Measurements from ENCODE around the gene GFY. TPM values are rescaled to one million over a fixed set of nuclear protein-coding genes. Genes with fewer than 3 reads are reported as not detected.

Gene GFY
- polyA plus RNA-seq, 2 donors: not detected

GRCh38 chr19:49448432-49448786, 23.2 kb downstream of the GFY start:
- Histone ChIP-seq H3K27ac (ENCODE audit: low read depth in 2 of 2, low read length in 1 of 2) (peak overlapping the region in 1 of 2 donors; percentile 35), H3K4me3 (ENCODE audit: low read depth in 1 of 2, low read length in 2 of 2) (no peak overlapping the region), H3K36me3 (ENCODE audit: control insufficient read depth in 2 of 2, insufficient read depth in 2 of 2, low read length in 1 of 2) (peaks cover 5 to 16% of the 10 kb centered on the region in 2 donors), H3K9me3 (ENCODE audit: control insufficient read depth in 2 of 2, insufficient read depth in 1 of 2, low read depth in 1 of 2, low read length in 1 of 2) (no peaks in the 10 kb centered on the region), H3K27me3 (ENCODE audit: control insufficient read depth in 1 of 2, insufficient read depth in 2 of 2, low read length in 2 of 2) (no peaks in the 10 kb centered on the region), H3K4me1 (ENCODE audit: control insufficient read depth in 2 of 2, insufficient read depth in 2 of 2, low read length in 1 of 2) (no peaks in the 10 kb centered on the region)
- WGBS, 2 donors: 87 to 93% methylated on average over 6 of the region's 6 CpGs

GRCh38 chr19:49450405-49450804, 25.2 kb downstream of the GFY start:
- no peak overlapping the region for H3K27ac ChIP-seq (ENCODE audit: low read depth in 2 of 2, low read length in 1 of 2)
- H3K36me3 ChIP-seq (ENCODE audit: control insufficient read depth in 2 of 2, insufficient read depth in 2 of 2, low read length in 1 of 2): peaks cover 5 to 16% of the 10 kb centered on the region in 2 donors
- WGBS, 2 donors: 79 to 82% methylated on average over 7 of the region's 7 CpGs
- H3K9me3 ChIP-seq (ENCODE audit: control insufficient read depth in 2 of 2, insufficient read depth in 1 of 2, low read depth in 1 of 2, low read length in 1 of 2): no peaks in the 10 kb centered on the region
- H3K4me1 ChIP-seq (ENCODE audit: control insufficient read depth in 2 of 2, insufficient read depth in 2 of 2, low read length in 1 of 2): no peaks in the 10 kb centered on the region
- H3K27me3 ChIP-seq (ENCODE audit: control insufficient read depth in 1 of 2, insufficient read depth in 2 of 2, low read length in 2 of 2): no peaks in the 10 kb centered on the region
- peak overlapping the region in 1 of 2 donors; percentile 84 for H3K4me3 ChIP-seq (ENCODE audit: low read depth in 1 of 2, low read length in 2 of 2)

GRCh38 chr19:49451430-49452181, 26.4 kb downstream of the GFY start, which contains the start of gene PIH1D1:
PIH1D1 (minus strand) TSS chr19:49451814; CDS start chr19:49451574, 240 bp downstream.
- Histone ChIP-seq H3K36me3 (ENCODE audit: control insufficient read depth in 2 of 2, insufficient read depth in 2 of 2, low read length in 1 of 2) (peaks cover 5 to 14% of the 10 kb centered on the region in 2 donors), H3K4me1 (ENCODE audit: control insufficient read depth in 2 of 2, insufficient read depth in 2 of 2, low read length in 1 of 2) (no peaks in the 10 kb centered on the region), H3K9me3 (ENCODE audit: control insufficient read depth in 2 of 2, insufficient read depth in 1 of 2, low read depth in 1 of 2, low read length in 1 of 2) (no peaks in the 10 kb centered on the region), H3K4me3 (ENCODE audit: low read depth in 1 of 2, low read length in 2 of 2) (peak within 1 kb of the TSS; percentile 76 to 84), H3K27ac (ENCODE audit: low read depth in 2 of 2, low read length in 1 of 2) (peak within 1 kb of the TSS; percentile 97 to 100), H3K27me3 (ENCODE audit: control insufficient read depth in 1 of 2, insufficient read depth in 2 of 2, low read length in 2 of 2) (no peaks in the 10 kb centered on the region)
- WGBS, 2 donors: 1% methylated on average over 42 of the region's 42 CpGs

- 0% methylated on average over 62 to 66 of the region's 66 CpGs for WGBS, 2 donors
- Histone ChIP-seq H3K4me1 (ENCODE audit: control insufficient read depth in 2 of 2, insufficient read depth in 2 of 2, low read length in 1 of 2) (no peaks in the 10 kb centered on the region), H3K36me3 (ENCODE audit: control insufficient read depth in 2 of 2, insufficient read depth in 2 of 2, low read length in 1 of 2) (peaks cover 5% of the 10 kb centered on the region in 2 donors), H3K4me3 (ENCODE audit: low read depth in 1 of 2, low read length in 2 of 2) (peak within 1 kb of the TSS; percentile 75 to 84), H3K27me3 (ENCODE audit: control insufficient read depth in 1 of 2, insufficient read depth in 2 of 2, low read length in 2 of 2) (no peaks in the 10 kb centered on the region), H3K27ac (ENCODE audit: low read depth in 2 of 2, low read length in 1 of 2) (peak within 1 kb of the TSS; percentile 97 to 100), H3K9me3 (ENCODE audit: control insufficient read depth in 2 of 2, insufficient read depth in 1 of 2, low read depth in 1 of 2, low read length in 1 of 2) (no peaks in the 10 kb centered on the region)
Observed at GRCh38 chr19:49453013-49453756, 28.0 kb downstream of the GFY start, which contains the start of gene ALDH16A1. ALDH16A1 (plus strand) TSS chr19:49453225; CDS start chr19:49453332, 107 bp downstream.

- H3K27me3 ChIP-seq (ENCODE audit: control insufficient read depth in 1 of 2, insufficient read depth in 2 of 2, low read length in 2 of 2): no peaks in the 10 kb centered on the region
- peak overlapping the region; percentile 64 to 75 for H3K4me3 ChIP-seq (ENCODE audit: low read depth in 1 of 2, low read length in 2 of 2)
- H3K9me3 ChIP-seq (ENCODE audit: control insufficient read depth in 2 of 2, insufficient read depth in 1 of 2, low read depth in 1 of 2, low read length in 1 of 2): no peaks in the 10 kb centered on the region
- WGBS, 2 donors: 35 to 37% methylated on average over 10 of the region's 10 CpGs
- peaks cover 0 to under 1% of the 10 kb centered on the region in 2 donors for H3K4me1 ChIP-seq (ENCODE audit: control insufficient read depth in 2 of 2, insufficient read depth in 2 of 2, low read length in 1 of 2)
- H3K36me3 ChIP-seq (ENCODE audit: control insufficient read depth in 2 of 2, insufficient read depth in 2 of 2, low read length in 1 of 2): peaks cover 0 to 5% of the 10 kb centered on the region in 2 donors
- peak overlapping the region; percentile 91 to 100 for H3K27ac ChIP-seq (ENCODE audit: low read depth in 2 of 2, low read length in 1 of 2)
Observed at GRCh38 chr19:49453757-49454240, 28.6 kb downstream of the GFY start.

- Histone ChIP-seq H3K36me3 (ENCODE audit: control insufficient read depth in 2 of 2, insufficient read depth in 2 of 2, low read length in 1 of 2) (peaks cover 0 to 6% of the 10 kb centered on the region in 2 donors), H3K27ac (ENCODE audit: low read depth in 2 of 2, low read length in 1 of 2) (no peak overlapping the region), H3K9me3 (ENCODE audit: control insufficient read depth in 2 of 2, insufficient read depth in 1 of 2, low read depth in 1 of 2, low read length in 1 of 2) (no peaks in the 10 kb centered on the region), H3K4me3 (ENCODE audit: low read depth in 1 of 2, low read length in 2 of 2) (no peak overlapping the region), H3K27me3 (ENCODE audit: control insufficient read depth in 1 of 2, insufficient read depth in 2 of 2, low read length in 2 of 2) (no peaks in the 10 kb centered on the region), H3K4me1 (ENCODE audit: control insufficient read depth in 2 of 2, insufficient read depth in 2 of 2, low read length in 1 of 2) (peaks cover 0 to 2% of the 10 kb centered on the region in 2 donors)
- 68 to 72% methylated on average over 5 of the region's 5 CpGs for WGBS, 2 donors
Observed at GRCh38 chr19:49455773-49456172, 30.6 kb downstream of the GFY start.

- 79 to 82% methylated on average over 5 of the region's 5 CpGs for WGBS, 2 donors
- peaks cover 0 to 2% of the 10 kb centered on the region in 2 donors for H3K4me1 ChIP-seq (ENCODE audit: control insufficient read depth in 2 of 2, insufficient read depth in 2 of 2, low read length in 1 of 2)
- H3K36me3 ChIP-seq (ENCODE audit: control insufficient read depth in 2 of 2, insufficient read depth in 2 of 2, low read length in 1 of 2): peaks cover 0 to 6% of the 10 kb centered on the region in 2 donors
- H3K9me3 ChIP-seq (ENCODE audit: control insufficient read depth in 2 of 2, insufficient read depth in 1 of 2, low read depth in 1 of 2, low read length in 1 of 2): no peaks in the 10 kb centered on the region
- no peaks in the 10 kb centered on the region for H3K27me3 ChIP-seq (ENCODE audit: control insufficient read depth in 1 of 2, insufficient read depth in 2 of 2, low read length in 2 of 2)
- H3K27ac ChIP-seq (ENCODE audit: low read depth in 2 of 2, low read length in 1 of 2): no peak overlapping the region
- H3K4me3 ChIP-seq (ENCODE audit: low read depth in 1 of 2, low read length in 2 of 2): no peak overlapping the region
Observed at GRCh38 chr19:49456326-49456725, 31.1 kb downstream of the GFY start.

- Histone ChIP-seq H3K9me3 (ENCODE audit: control insufficient read depth in 2 of 2, insufficient read depth in 1 of 2, low read depth in 1 of 2, low read length in 1 of 2) (no peaks in the 10 kb centered on the region), H3K27ac (ENCODE audit: low read depth in 2 of 2, low read length in 1 of 2) (peak overlapping the region; percentile 0 to 43), H3K4me1 (ENCODE audit: control insufficient read depth in 2 of 2, insufficient read depth in 2 of 2, low read length in 1 of 2) (peaks cover 0 to 2% of the 10 kb centered on the region in 2 donors), H3K36me3 (ENCODE audit: control insufficient read depth in 2 of 2, insufficient read depth in 2 of 2, low read length in 1 of 2) (peaks cover 0 to 14% of the 10 kb centered on the region in 2 donors), H3K4me3 (ENCODE audit: low read depth in 1 of 2, low read length in 2 of 2) (no peak overlapping the region), H3K27me3 (ENCODE audit: control insufficient read depth in 1 of 2, insufficient read depth in 2 of 2, low read length in 2 of 2) (no peaks in the 10 kb centered on the region)
- WGBS, 2 donors: 87 to 89% methylated on average over 5 of the region's 5 CpGs
Observed at GRCh38 chr19:49458567-49458903, 33.3 kb downstream of the GFY start.

- Histone ChIP-seq H3K4me1 (ENCODE audit: control insufficient read depth in 2 of 2, insufficient read depth in 2 of 2, low read length in 1 of 2) (peaks cover 0 to 2% of the 10 kb centered on the region in 2 donors), H3K27me3 (ENCODE audit: control insufficient read depth in 1 of 2, insufficient read depth in 2 of 2, low read length in 2 of 2) (no peaks in the 10 kb centered on the region), H3K9me3 (ENCODE audit: control insufficient read depth in 2 of 2, insufficient read depth in 1 of 2, low read depth in 1 of 2, low read length in 1 of 2) (no peaks in the 10 kb centered on the region), H3K36me3 (ENCODE audit: control insufficient read depth in 2 of 2, insufficient read depth in 2 of 2, low read length in 1 of 2) (peaks cover 0 to 17% of the 10 kb centered on the region in 2 donors), H3K4me3 (ENCODE audit: low read depth in 1 of 2, low read length in 2 of 2) (no peak overlapping the region), H3K27ac (ENCODE audit: low read depth in 2 of 2, low read length in 1 of 2) (no peak overlapping the region)
- 89 to 93% methylated on average over 12 of the region's 12 CpGs for WGBS, 2 donors
Observed at GRCh38 chr19:49459388-49459787, 34.2 kb downstream of the GFY start.

Measured in esophagus (tissue), 2 donors.